IMR-90 (cell line): ENCODE results near the gene CREB5.

ENCODE experiments used
- BHLHE40 ChIP-seq: fragments of 150-350 bp; IDR thresholded peaks from 2 replicates; pipeline ENCODE4 v1.6.1; 2016; ENCODE audit warnings: mild to moderate bottlenecking, low read depth, low read length
- CEBPB ChIP-seq: IDR thresholded peaks from 2 replicates; pipeline ENCODE4 v1.6.1; 2012; ENCODE audit warnings: low read depth, low read length, improper control_type of control experiment
- CTCF ChIP-seq: conservative IDR thresholded peaks from 2 replicates; pipeline ENCODE4 v1.5.1; 2012; ENCODE audit warnings: mild to moderate bottlenecking, low read depth, low read length, improper control_type of control experiment
- ELK1 ChIP-seq: fragments of 150-350 bp; IDR thresholded peaks from 2 replicates; pipeline ENCODE4 v1.6.1; 2016; ENCODE audit warnings: low read depth, mild to moderate bottlenecking, low read length, moderate library complexity, borderline replicate concordance
- FOS ChIP-seq: fragments of 150-350 bp; IDR thresholded peaks from 2 replicates; pipeline ENCODE4 v1.6.1; 2016; ENCODE audit warnings: low read depth, low read length
- MAZ ChIP-seq: IDR thresholded peaks from 2 replicates; pipeline ENCODE4 v1.6.1; 2012; ENCODE audit warnings: low read depth, mild to moderate bottlenecking, low read length, improper control_type of control experiment, moderate library complexity, borderline replicate concordance
- MXI1 ChIP-seq: IDR thresholded peaks from 2 replicates; pipeline ENCODE4 v1.6.1; 2012; ENCODE audit warnings: low read depth, mild to moderate bottlenecking, low read length, moderate library complexity, borderline replicate concordance
- POLR2A ChIP-seq: IDR thresholded peaks from 2 replicates; pipeline ENCODE4 v1.6.1; 2012; ENCODE audit warnings: mild to moderate bottlenecking, low read depth, low read length
- RAD21 ChIP-seq: IDR thresholded peaks from 2 replicates; pipeline ENCODE4 v1.6.1; 2012; ENCODE audit warnings: low read length, improper control_type of control experiment
- RFX5 ChIP-seq: IDR thresholded peaks from 2 replicates; pipeline ENCODE4 v1.8.0; 2012; ENCODE audit warnings: low read depth, mild to moderate bottlenecking, low read length, moderate library complexity
- SMC3 ChIP-seq: fragments of 150-350 bp; IDR thresholded peaks from 2 replicates; pipeline ENCODE4 v1.6.1; 2016; ENCODE audit warnings: low read depth, mild to moderate bottlenecking, antibody characterized with exemption, low read length, moderate library complexity
- USF2 ChIP-seq: fragments of 150-350 bp; IDR thresholded peaks from 2 replicates; pipeline ENCODE4 v1.6.1; 2017; ENCODE audit warnings: mild to moderate bottlenecking, antibody characterized with exemption, low read length, low read depth

GRCh38 chr7:28564755-28565374, 152.5 kb downstream of the CREB5 start:
- TF ChIP-seq BHLHE40 (no peak), POLR2A (no peak), CTCF (no peak), MXI1 (no peak), FOS (no peak), CEBPB (no peak), RAD21 (no peak), SMC3 (no peak), ELK1 (no peak), MAZ (no peak), USF2 (no peak), RFX5 (no peak)
